ENCODE results near the gene OR6C68.
"Not testable (repeated sequence)": the region's sequence is repeated elsewhere in the genome, so short reads cannot be mapped to it uniquely, and the experiment has no call there.

DNA sequence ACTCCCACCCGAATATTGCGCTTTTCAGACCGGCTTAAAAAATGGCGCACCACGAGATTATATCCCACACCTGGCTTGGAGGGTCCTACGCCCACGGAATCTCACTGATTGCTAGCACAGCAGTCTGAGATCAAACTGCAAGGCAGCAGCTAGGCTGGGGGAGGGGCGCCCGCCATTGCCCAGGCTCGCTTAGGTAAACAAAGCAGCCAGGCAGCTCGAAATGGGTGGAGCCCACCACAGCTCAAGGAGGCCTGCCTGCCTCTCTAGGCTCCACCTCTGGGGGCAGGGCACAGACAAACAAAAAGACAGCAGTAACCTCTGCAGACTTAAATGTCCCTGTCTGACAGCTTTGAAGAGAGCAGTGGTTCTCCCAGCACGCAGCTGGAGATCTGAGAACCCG lies 7.9 kb upstream of the OR6C68 start:
- TF ChIP-seq, protein P1, sequence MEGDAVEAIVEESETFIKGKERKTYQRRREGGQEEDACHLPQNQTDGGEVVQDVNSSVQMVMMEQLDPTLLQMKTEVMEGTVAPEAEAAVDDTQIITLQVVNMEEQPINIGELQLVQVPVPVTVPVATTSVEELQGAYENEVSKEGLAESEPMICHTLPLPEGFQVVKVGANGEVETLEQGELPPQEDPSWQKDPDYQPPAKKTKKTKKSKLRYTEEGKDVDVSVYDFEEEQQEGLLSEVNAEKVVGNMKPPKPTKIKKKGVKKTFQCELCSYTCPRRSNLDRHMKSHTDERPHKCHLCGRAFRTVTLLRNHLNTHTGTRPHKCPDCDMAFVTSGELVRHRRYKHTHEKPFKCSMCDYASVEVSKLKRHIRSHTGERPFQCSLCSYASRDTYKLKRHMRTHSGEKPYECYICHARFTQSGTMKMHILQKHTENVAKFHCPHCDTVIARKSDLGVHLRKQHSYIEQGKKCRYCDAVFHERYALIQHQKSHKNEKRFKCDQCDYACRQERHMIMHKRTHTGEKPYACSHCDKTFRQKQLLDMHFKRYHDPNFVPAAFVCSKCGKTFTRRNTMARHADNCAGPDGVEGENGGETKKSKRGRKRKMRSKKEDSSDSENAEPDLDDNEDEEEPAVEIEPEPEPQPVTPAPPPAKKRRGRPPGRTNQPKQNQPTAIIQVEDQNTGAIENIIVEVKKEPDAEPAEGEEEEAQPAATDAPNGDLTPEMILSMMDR (IDR thresholded peaks at IDR 0.05 in 4 of 5, conservative IDR thresholded peaks at IDR 0.05 in 1 of 5): not testable (repeated sequence)
- TF ChIP-seq POLR2A (IDR thresholded peaks at IDR 0.05): not testable (repeated sequence)
